ENCODE measurements around the gene TMEM145.

The TMEM145 gene

DNA sequence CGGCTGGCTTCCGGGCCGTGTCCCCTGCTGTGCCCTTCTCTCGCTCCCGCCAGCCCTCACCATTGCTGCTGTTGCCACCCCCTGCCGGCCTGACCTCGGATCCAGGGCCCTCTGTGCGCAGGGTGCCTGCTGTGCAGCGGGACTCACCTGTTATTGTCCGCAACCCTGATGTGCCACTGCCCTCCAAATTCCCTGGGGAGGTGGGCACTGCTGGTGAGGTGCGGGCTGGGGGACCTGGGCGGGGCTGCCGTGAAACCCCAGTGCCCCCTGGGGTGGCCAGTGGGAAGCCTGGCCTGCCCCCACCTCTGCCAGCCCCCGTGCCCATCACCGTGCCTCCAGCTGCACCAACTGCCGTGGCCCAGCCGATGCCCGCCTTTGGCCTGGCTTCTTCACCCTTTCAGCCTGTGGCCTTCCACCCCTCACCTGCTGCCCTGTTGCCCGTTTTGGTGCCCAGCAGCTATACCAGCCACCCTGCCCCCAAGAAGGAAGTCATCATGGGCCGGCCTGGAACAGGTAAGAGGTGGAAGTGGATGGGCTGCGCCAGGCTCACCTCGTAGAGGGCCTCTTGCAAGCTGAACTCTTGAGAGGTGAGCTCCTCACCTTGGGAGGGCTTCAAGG, 38.9 kb upstream of the TMEM145 start:
- no peak for DNase-seq (ENCODE audit: low read depth)

GRCh38 chr19:42275103-42275502, 38.0 kb upstream of the TMEM145 start:
- no peak for DNase-seq (ENCODE audit: low read depth)
- no peak for TF ChIP-seq CTCF (conservative IDR thresholded peaks at IDR 0.05; ENCODE audit: low read depth, low read length)
- H3K4me3 ChIP-seq (ENCODE audit: low read length) = no peak overlapping the region

More for the DNA sequence above, 38.9 kb upstream of the TMEM145 start:
- TF ChIP-seq CTCF (conservative IDR thresholded peaks at IDR 0.05; ENCODE audit: low read depth, low read length) = no peak
- no peak overlapping the region for H3K4me3 ChIP-seq (ENCODE audit: low read length)

GRCh38 chr19:42275517-42275916, 37.6 kb upstream of the TMEM145 start:
- no peak for DNase-seq (ENCODE audit: low read depth)
- TF ChIP-seq CTCF (conservative IDR thresholded peaks at IDR 0.05; ENCODE audit: low read depth, low read length) = no peak
- H3K4me3 ChIP-seq (ENCODE audit: low read length) = no peak overlapping the region

DNA sequence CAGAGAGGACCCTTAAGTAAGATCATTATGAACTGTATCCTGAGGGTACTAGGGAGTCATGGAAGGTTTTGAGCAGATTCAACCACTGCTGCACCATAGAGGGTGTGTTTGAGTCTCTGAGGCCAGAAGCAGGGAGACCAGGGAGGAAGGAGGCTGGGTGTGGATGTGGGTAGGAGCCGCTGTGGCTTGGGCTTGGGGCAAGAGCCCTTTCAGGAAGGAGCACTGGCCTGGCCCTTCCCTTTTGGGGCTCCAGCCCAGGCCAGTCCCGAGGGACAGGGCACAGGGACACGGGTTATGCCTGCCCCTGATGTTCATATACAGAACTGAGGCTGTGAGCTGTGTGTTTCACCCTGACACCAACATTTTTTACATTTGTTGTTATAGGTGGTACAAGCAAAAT, 36.8 kb upstream of the TMEM145 start:
- no peak overlapping the region for H3K4me3 ChIP-seq (ENCODE audit: low read length)

GRCh38 chr19:42276821-42277220, 36.3 kb upstream of the TMEM145 start:
- DNase-seq (ENCODE audit: low read depth) = no peak
- H3K4me3 ChIP-seq (ENCODE audit: low read length) = no peak overlapping the region
- TF ChIP-seq CTCF (conservative IDR thresholded peaks at IDR 0.05; ENCODE audit: low read depth, low read length) = no peak

More for the DNA sequence above, 36.8 kb upstream of the TMEM145 start:
- DNase-seq (ENCODE audit: low read depth) = no peak
- TF ChIP-seq CTCF (conservative IDR thresholded peaks at IDR 0.05; ENCODE audit: low read depth, low read length) = no peak

DNA sequence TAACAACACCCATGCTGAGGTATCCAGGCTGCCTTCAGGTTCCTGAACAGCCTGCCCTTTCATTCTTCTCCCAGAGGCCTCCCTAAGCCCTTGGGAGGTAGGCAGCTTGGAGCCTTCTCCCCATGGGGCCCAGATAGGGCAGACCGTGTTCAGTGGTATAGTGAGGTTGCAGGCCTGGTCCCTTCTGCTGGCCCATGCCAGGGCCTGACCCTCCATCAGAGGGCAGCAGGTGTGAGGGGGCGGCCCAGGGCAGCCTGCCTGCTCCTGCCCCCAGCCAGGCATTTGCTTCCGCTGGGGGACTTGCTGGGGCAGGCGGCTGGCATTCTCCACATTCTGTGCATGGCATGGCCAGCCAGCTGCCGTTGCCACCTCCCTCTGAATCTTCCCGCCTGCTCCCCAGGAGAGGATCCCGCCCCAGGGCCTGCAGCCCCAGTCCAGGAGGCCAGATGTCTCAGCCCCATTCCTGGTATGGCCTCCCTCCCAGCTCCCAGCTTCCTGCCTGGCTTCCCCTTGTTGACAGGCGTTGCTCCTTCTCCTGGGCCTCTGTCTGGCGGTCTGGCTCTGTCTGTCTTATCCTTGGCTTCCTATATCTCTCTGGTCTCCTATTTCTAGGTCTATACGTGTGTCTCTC, 35.2 kb upstream of the TMEM145 start:
- no peak for TF ChIP-seq CTCF (conservative IDR thresholded peaks at IDR 0.05; ENCODE audit: low read depth, low read length)
- DNase-seq (ENCODE audit: low read depth) = no peak
- H3K4me3 ChIP-seq (ENCODE audit: low read length) = peak overlapping the region; percentile 0

All from retinal pigment epithelial cell (primary cell).